Nephron progenitor cell (in vitro differentiated cells): ENCODE results near the gene SPG11.
"Not testable (repeated sequence)": the region's sequence is repeated elsewhere in the genome, so short reads cannot be mapped to it uniquely, and the experiment has no call there.

Experiments used
- DNase-seq: peaks from one replicate; pipeline ENCODE4 v3.0.0; 2021
- H3K27ac Mint-ChIP-seq: 2 replicates; pipeline ENCODE4 v1.8.0; 2021; ENCODE audit warnings: mild to moderate bottlenecking, moderate library complexity, mixed read lengths
- H3K27me3 Mint-ChIP-seq: 2 replicates; pipeline ENCODE4 v1.8.0; 2021; ENCODE audit warnings: mild to moderate bottlenecking, low read depth, mixed read lengths; ENCODE audit not compliant: poor library complexity
- H3K36me3 Mint-ChIP-seq: 2 replicates; pipeline ENCODE4 v1.8.0; 2021; ENCODE audit warnings: low read depth, mixed read lengths
- H3K4me1 Mint-ChIP-seq: 2 replicates; pipeline ENCODE4 v1.8.0; 2021; ENCODE audit warnings: mixed read lengths
- H3K4me3 Mint-ChIP-seq: 2 replicates; pipeline ENCODE4 v1.8.0; 2021; ENCODE audit warnings: mild to moderate bottlenecking, moderate library complexity, mixed read lengths
- H3K9me3 Mint-ChIP-seq: 2 replicates; pipeline ENCODE4 v1.8.0; 2021; ENCODE audit warnings: mild to moderate bottlenecking, moderate library complexity, mixed read lengths
- CTCF ChIP-seq: fragments of 200-600 bp; sonication (generic); IDR thresholded peaks from 2 replicates; pipeline ENCODE4 v1.5.0; 2021; ENCODE audit warnings: antibody characterized with exemption

The SPG11 gene

GRCh38 chr15:44710236-44711095, 47.0 kb upstream of the SPG11 start:
- TF ChIP-seq CTCF: no peak
- H3K27ac Mint-ChIP-seq: peak overlapping the region; percentile 98
- peak overlapping the region; percentile 98 for H3K4me3 Mint-ChIP-seq
- no peaks in the 10 kb centered on the region for H3K9me3 Mint-ChIP-seq
- H3K4me1 Mint-ChIP-seq: peaks cover 27% of the 10 kb centered on the region
- peaks cover 27% of the 10 kb centered on the region for H3K27me3 Mint-ChIP-seq
- DNase-seq: no peak
- H3K36me3 Mint-ChIP-seq: peaks cover 8% of the 10 kb centered on the region

- no peak for DNase-seq
- Mint-ChIP-seq H3K4me3 (no peak overlapping the region), H3K27ac (no peak overlapping the region), H3K27me3 (peaks cover 15% of the 10 kb centered on the region), H3K9me3 (peaks cover 25% of the 10 kb centered on the region), H3K36me3 (no peaks in the 10 kb centered on the region), H3K4me1 (peaks cover 13% of the 10 kb centered on the region)
- TF ChIP-seq CTCF: no peak
These were observed 43.6 kb upstream of the SPG11 start for GRCh38 chr15:44706946-44707636.

GRCh38 chr15:44706401-44706800, 42.9 kb upstream of the SPG11 start:
- H3K27ac Mint-ChIP-seq: no peak overlapping the region
- peaks cover 14% of the 10 kb centered on the region for H3K27me3 Mint-ChIP-seq
- DNase-seq: no peak
- peaks cover 31% of the 10 kb centered on the region for H3K9me3 Mint-ChIP-seq
- H3K4me1 Mint-ChIP-seq: peaks cover 11% of the 10 kb centered on the region
- H3K36me3 Mint-ChIP-seq: no peaks in the 10 kb centered on the region
- H3K4me3 Mint-ChIP-seq: no peak overlapping the region
- no peak for TF ChIP-seq CTCF

- no peak for TF ChIP-seq CTCF
- Mint-ChIP-seq H3K4me1 (peaks cover 9% of the 10 kb centered on the region), H3K27me3 (peaks cover 14% of the 10 kb centered on the region), H3K36me3 (no peaks in the 10 kb centered on the region), H3K9me3 (peaks cover 33% of the 10 kb centered on the region), H3K4me3 (no peak overlapping the region), H3K27ac (no peak overlapping the region)
- DNase-seq: no peak
These were observed 42.5 kb upstream of the SPG11 start for GRCh38 chr15:44705986-44706385.

GRCh38 chr15:44700676-44701075, 37.2 kb upstream of the SPG11 start:
- not testable (repeated sequence) for H3K4me3 Mint-ChIP-seq, DNase-seq, H3K27ac Mint-ChIP-seq, H3K4me1 Mint-ChIP-seq, H3K36me3 Mint-ChIP-seq
- Mint-ChIP-seq H3K27me3 (peaks cover 20% of the 10 kb centered on the region), H3K9me3 (peaks cover 45% of the 10 kb centered on the region)

- peaks cover 15% of the 10 kb centered on the region for H3K27me3 Mint-ChIP-seq
- peaks cover 34% of the 10 kb centered on the region for H3K9me3 Mint-ChIP-seq
- TF ChIP-seq CTCF: no peak
- no peaks in the 10 kb centered on the region for H3K36me3 Mint-ChIP-seq
- H3K4me1 Mint-ChIP-seq: peaks cover 15% of the 10 kb centered on the region
- H3K4me3 Mint-ChIP-seq: no peak overlapping the region
- H3K27ac Mint-ChIP-seq: no peak overlapping the region
- no peak for DNase-seq
These were observed 35.2 kb upstream of the SPG11 start for GRCh38 chr15:44698641-44699040.
